GM19193 (cell line): Measurements from ENCODE around the gene GNAZ.

Experiments
- POLR2A ChIP-seq: IDR thresholded peaks from 4 replicates; pipeline ENCODE4 v1.6.1; 2011; ENCODE audit not compliant: insufficient read depth, insufficient read length; ENCODE audit errors: extremely low read depth

GNAZ gene

DNA sequence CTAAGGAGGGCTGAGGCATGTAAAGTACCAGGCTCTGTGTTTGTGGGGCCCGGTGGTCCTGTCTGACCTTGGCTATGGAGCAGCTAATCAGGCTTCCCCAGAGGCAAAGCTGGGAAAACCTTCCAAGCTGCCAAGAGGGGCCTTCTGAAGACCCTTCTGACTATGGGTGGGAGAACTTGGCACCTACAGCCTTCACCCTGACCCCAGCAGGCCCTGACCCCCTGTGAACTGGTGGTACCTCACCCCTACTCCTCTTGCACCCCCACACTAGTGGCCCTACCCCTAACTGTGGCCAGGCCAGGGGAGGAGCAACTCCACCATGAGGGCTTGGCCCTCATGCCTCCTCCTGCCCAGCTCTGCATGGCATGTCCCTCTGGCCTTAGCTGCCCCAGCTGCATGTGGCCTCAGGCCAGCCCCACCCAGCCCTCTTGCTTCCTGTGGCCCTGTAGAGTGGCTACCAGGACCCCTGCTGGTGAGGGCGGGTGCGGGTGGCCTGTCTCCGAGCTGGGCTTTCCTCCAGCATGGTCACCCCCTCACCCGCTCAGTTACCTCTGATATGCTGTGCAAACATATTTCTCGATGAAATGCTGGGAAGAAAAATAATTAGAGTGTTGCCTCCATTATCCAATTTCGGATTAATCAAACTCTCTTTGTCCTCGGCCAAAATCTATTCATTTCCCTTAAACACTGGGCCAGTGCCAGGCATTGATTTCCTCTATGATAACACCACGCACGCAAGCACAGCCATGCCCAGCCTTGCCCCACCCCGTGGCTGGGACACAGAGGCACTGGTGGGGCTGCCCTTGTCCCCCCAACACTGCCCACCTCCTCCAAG is 7.5 kb downstream of the GNAZ start:
- no peak for TF ChIP-seq POLR2A

DNA sequence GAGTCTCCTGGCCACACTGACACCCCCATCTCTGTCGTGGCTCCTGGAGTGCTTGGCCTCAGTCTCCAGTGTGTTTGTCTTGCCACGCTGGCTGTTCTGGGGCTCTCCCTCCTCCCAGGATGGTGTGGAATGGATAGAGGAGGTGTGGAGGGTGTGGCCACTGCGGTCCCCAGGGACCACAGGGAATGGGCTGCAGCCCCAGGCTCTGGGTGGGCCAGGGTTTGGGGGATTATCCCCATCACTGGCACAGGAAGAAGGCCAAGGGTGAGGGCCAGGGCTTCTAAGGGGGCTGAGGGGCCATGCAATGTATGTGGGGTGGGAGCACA is 8.1 kb downstream of the GNAZ start:
- no peak for TF ChIP-seq POLR2A

DNA sequence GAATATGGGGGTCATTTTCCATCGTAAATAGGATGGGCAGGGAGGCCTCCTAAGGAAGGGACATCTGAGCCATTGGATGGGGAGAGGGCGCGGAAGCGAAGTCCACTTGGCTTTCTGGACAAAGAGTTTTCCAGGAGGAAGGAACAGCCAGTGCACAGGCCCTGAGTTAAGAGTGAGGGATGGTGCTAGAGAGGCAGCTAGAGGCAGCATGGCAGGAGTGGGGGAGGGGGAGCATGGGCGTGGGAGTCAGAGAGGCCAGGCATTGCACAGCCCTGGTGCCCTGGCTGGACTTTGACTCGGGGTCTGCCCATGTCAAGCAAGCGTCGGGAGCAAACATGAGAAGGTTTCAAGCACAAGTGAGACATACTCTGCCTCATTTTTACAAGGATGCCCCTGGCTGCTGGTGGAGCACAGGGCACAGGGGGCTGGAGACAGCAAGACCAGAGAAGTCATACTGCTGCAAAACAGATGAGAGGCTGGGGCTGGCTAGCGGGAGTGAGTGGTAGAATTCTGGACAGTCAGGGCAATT is 9.0 kb downstream of the GNAZ start:
- TF ChIP-seq POLR2A = no peak

DNA sequence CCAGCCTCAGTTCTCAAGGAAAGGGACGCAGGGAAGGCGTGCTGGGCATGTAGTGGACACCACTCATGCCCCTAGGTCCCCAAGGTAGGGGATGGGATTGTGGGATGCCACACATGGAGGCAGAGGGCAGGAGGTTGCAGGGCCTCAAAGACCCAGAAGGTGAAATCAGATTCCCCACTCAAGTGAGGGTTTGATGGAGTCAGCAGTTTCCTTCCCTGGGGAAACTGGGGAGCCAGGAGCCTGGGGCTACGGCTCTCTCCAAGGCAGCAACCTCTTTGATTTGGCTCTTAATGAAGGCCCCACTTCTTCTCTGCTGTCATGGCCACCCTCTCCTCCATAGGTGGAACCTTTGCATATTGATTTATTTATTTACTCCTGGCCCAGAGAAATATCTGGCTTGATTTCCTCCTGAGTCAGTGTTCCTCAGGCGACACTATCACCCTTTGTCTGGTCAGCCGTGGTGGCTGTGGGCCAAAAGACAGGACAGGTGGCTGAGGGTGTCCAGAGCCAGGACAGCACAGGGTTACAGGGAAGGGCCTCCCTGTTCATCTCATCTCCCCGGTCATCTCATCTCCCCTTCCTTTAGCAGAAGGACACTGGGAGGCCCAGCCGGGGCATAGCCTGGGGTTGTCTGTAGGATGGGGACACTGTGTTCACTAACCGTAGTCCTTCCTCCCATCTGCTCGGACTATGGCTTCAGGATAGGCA is 9.6 kb downstream of the GNAZ start:
- no peak for TF ChIP-seq POLR2A

DNA sequence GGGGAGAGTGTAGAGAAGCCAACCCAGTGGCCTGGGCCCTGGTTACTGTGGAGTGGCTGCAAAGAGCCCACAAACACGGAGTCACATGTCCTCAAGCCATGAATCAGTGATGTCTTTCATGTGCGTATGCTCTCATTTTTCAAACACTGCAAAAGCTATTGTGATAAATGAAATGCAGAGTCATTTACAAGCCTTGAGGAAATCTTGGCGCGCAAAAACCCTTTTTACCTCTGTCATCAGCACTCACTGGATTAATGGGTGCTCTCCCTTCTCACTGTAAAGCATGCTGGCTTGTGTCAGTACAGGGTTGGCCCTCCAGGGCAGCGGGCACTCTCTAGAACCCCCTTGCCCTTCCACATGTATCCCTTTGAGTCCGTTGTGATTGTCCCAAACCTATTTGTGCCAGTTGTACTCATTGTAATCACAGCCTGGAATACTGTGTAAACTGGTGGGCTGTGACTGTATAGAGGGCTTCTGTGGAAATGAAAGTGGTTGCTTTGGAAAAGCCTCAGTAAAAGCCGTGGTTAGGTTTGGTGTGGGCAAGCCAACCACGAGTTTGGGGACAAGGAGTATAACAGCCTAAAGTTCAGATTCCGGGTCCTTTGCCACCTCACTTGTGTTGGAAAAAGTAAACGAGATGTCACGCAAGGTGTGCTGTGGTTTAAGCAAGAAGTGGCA is 10.4 kb downstream of the GNAZ start:
- TF ChIP-seq POLR2A = no peak

DNA sequence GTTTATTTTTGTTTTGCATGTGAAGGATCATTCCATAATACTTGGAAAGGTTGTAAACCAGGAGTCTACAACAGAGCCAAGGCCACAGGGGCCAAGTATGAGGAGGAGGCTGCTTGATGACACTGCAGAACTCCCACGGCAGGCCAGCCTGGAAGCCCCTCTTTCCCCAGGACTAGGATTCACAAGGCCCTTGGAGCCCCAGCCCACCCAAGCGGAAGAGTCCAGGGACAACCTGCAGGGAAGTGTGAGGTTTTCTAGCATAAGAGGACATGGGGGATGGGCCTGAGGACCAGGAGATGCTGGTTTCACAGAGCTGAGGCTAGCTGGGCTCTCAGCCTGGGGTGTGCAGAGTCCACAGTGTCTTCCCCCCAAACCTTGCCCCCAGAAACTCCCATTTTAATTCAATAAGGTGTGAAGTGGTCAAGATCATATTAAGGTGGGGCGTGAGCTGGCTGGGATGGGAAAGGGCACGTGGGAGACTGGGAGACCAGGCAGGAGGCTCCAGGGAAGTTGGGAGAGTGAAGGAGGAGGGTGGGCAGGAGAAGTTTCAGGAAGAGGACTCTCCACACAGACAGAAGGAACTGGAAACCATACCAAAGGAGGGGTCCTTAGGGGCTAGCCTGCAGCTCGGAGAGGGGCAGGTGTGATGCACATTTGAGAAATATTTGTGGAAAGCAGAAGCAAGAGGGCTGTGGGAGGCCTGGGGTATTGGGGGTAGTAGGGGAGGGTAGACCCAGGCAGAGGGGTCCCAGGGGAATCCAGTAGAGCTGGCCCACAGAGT is 12.4 kb downstream of the GNAZ start:
- TF ChIP-seq POLR2A = no peak

DNA sequence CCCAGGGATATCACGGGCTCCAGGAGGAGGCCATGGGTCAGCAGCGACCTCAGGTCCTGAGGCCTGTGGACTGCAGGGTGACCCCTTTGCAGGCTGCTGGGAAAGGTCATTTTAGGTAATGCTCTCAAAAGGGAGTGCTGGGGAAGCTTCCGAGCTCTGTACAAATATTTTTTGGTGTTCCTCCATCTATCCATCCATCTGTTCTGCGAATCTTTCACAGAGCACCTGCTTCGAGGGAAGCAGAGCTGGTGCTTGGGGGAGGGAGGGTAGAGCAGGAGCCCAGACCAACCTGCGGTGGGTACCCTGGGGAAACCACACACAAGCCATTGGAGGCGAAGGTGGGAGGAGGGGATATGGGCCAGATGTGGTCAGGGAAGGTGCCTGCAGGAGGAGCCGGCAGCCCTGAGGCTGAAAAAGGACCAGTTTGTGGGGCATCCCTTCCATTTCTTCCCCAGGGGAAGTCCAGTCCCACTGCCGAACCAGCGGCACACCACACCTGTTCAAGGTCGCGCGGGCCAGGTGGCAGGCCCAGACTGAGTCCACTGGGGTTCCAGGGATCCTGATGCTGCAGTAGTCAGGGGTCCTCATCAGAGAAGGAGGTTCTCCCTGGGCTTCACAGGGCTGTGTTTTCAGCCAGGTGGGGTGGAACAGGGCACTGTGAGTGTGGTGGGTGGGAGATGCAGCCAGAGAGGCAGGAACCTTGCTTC is 13.1 kb downstream of the GNAZ start:
- TF ChIP-seq POLR2A = no peak

DNA sequence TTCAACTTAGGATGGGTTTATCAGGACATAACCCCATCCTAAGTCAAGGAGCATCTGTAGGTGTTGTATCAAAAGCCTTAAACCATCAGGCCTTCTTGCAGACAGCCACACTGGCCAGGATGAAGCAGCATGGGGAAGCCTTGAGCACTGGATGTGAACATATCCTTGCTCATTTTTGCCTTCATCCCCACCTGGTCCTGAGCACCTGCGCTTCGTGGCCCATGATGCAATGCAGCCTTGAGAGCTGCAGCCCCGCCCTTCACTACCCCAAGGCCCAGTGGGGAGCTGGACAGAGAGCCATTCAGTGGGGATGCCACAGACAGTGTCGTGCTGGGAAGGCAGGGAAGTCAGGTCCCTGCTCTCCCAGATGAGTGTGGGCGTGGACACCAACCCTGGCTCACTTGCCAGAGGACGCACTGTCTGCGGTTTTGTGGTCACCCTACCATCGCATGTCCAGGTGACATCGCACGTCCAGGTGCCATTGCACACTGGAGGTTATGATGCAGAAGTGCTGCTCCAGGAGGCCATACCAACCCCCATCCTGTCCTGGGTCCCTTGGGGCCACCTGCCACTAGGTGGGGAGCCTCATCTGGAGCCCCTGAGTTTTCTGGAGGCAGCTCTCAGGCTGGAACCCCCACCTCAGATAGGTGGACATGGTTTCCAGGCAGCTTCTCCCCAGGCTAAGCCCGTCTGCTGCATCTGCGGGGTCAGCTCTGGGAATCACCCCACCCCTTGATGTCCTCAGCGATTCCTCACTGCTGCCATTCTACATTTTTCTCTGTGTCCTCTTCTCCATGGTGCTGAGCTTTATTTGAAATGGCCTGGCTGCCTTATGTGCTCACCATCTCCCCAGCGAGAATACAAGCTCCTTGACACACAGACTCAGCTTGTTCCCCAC is 14.4 kb downstream of the GNAZ start:
- TF ChIP-seq POLR2A = no peak

DNA sequence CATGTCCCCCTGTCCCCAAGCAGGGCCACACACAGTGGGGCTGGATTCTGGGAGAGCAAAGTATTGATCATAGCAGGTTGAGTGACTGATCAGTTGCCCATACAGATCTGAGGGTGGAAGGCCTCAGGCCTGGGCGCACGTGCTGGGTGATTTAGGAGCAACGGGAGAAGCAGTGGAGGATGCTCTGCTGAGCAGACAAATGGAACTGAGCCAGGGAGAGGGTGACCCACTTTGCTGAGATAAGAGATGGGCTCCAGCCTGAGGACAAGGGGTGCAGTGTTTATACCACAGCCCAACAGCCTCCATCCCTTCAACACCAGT is 15.0 kb downstream of the GNAZ start:
- TF ChIP-seq POLR2A = no peak

DNA sequence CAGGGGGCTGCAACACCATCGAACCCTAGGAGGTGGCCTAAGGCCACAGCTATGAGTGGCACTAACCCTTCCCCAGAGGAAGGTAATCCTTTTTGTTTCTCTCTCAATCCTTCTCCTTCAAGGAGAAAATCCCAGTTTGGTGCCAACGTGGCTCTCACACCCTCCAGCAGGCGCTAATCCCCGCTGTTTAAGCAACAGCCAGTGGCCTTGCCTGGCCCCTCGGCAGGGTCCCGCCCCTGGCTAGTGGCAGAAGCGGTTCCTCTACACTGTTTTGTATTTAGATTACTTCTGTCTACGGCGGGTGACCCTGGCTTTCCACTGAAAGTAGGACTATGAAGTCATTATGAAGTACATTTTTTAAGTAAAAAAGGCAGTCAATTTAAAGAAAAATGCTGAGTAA is 15.5 kb downstream of the GNAZ start:
- no peak for TF ChIP-seq POLR2A

DNA sequence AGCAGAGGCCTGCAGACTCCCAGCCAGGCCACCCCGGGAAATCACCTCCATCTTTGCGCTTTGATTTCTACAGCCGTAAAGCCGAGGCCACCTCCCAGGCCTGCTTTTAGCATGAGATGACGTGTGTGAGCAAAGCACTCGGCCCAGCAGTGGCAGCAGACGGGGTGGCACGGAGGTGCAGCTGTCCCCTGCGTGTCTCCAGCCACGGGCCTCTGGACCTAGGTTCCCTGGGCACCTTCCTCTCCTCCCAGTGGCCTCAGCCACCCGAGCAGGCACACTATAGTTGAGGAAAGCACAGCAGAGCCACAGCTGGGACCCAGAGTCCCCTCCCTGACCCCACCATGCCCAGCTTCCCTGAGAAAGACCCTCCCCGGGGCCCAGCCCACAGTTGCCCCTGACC is 15.9 kb downstream of the GNAZ start:
- TF ChIP-seq POLR2A = no peak

DNA sequence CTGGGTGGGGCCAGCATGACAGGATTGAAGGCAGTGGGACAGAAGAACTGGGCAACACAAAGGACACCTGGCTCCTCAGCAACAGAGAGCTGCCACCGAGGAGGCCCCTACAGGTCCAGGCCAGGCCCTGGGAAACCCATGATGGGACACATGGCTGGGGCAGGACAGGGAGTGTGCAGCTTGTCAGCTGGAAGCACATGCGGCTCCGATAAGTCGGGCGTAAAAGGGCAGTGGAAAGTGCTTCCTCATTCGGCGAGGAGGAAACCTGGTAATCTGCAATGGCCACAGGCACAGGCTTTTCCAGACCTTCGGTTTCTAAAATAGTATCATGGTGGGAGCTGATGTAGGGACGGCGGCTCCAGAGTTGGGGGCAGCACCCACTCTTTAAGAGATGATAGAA is 16.5 kb downstream of the GNAZ start:
- TF ChIP-seq POLR2A = no peak

DNA sequence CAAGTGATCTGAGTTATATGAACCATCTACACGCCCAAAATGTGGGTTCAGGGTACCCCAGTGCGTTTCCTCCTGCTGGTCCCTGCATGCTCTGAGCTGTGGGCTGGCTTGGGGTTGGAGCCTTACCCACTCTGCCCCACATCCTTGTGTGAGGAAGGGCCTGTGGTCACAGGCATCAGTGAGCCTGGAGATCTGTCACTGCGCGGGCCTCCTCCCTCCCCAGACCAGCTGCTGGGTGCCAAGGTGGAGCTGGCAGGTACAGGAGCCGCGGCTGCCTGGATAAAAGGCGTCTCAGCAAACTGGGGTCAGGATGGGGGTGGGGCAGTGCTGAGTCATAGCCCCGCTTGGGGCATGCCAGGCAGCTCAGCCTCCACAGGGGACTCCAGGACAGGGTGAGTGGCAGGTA is 17.9 kb downstream of the GNAZ start:
- TF ChIP-seq POLR2A = no peak
